ENCODE results near the gene DNAJC5.

- no peak for TF ChIP-seq CTCF (IDR thresholded peaks at IDR 0.05)
- no peak for TF ChIP-seq POLR2AphosphoS5 (IDR thresholded peaks at IDR 0.05)
- TF ChIP-seq POLR2A (IDR thresholded peaks at IDR 0.05) = no peak
Observed at GRCh38 chr20:63944078-63944941, 49.4 kb downstream of the DNAJC5 start.

All from prostate gland (tissue), 2 donors.